ENCODE results near the gene AGFG2. TPM values are rescaled to one million over a fixed set of nuclear protein-coding genes. Genes with fewer than 3 reads are reported as not detected.
A peak's percentile ranks its signal among the peaks of the same experiment; 100 is the strongest.
"Not testable (repeated sequence)": the region's sequence is repeated elsewhere in the genome, so short reads cannot be mapped to it uniquely, and the experiment has no call there.

Gene AGFG2
- total and polyA plus RNA-seq, 12 donors, result 14.0 to 175 (median 107) TPM

GRCh38 chr7:100491192-100491578 lies 47.8 kb upstream of the AGFG2 start:
- H3K4me3 ChIP-seq, result no peak overlapping the region
- no peaks in the 10 kb centered on the region for H3K9me3 ChIP-seq (replicated peaks in 1 of 3)
- DNase-seq, result no peak
- intact Hi-C loops (cut with DNase I), result no loop called here
- H3K36me3 ChIP-seq (replicated peaks in 1 of 2), result no peaks in the 10 kb centered on the region
- no peaks in the 10 kb centered on the region for H3K27me3 ChIP-seq
- no peak for TF ChIP-seq POLR2A (IDR thresholded peaks at IDR 0.05)
- no peak for TF ChIP-seq CTCF (IDR thresholded peaks at IDR 0.05)
- no peak overlapping the region for H3K27ac ChIP-seq
- peaks cover 0 to 4% of the 10 kb centered on the region in 2 donors for H3K4me1 ChIP-seq (replicated peaks in 1 of 2)
- WGBS, 4 donors, result 88 to 97% (median 96%) methylated on average over 5 of the region's 5 CpGs

GRCh38 chr7:100492738-100493475 lies 46.1 kb upstream of the AGFG2 start:
- intact Hi-C loops (cut with DNase I), result no loop called here
- Histone ChIP-seq H3K9me3 (replicated peaks in 1 of 3) (no peaks in the 10 kb centered on the region), H3K4me3 (peak overlapping the region in 1 of 4 donors; percentile 50), H3K27me3 (no peaks in the 10 kb centered on the region), H3K4me1 (replicated peaks in 1 of 2) (peaks cover 0 to 4% of the 10 kb centered on the region in 2 donors), H3K27ac (no peak overlapping the region), H3K36me3 (replicated peaks in 1 of 2) (no peaks in the 10 kb centered on the region)
- TF ChIP-seq POLR2A (IDR thresholded peaks at IDR 0.05) (no peak), CTCF (IDR thresholded peaks at IDR 0.05) (no peak)
- 88 to 91% (median 90%) methylated on average over 4 to 5 of the region's 5 CpGs for WGBS, 4 donors
- no peak for DNase-seq

- WGBS, 4 donors, result 45 to 52% (median 47%) methylated on average over 18 to 56 of the region's 56 CpGs
- TF ChIP-seq CTCF (IDR thresholded peaks at IDR 0.05), result no peak
- TF ChIP-seq POLR2A (IDR thresholded peaks at IDR 0.05), result no peak
- peak overlapping the region in 2 of 4 donors; percentile 8 to 50 for H3K4me3 ChIP-seq
- intact Hi-C loops (cut with DNase I), result no loop called here
- H3K4me1 ChIP-seq (replicated peaks in 1 of 2), result peaks cover 0 to 4% of the 10 kb centered on the region in 2 donors
- peak overlapping the region in 2 of 5 donors; percentile 8 to 16 for H3K27ac ChIP-seq
- H3K36me3 ChIP-seq (replicated peaks in 1 of 2), result no peaks in the 10 kb centered on the region
- DNase-seq, result peak in 1 of 7 donors; percentile 39
- no peaks in the 10 kb centered on the region for H3K9me3 ChIP-seq (replicated peaks in 1 of 3)
- no peaks in the 10 kb centered on the region for H3K27me3 ChIP-seq
Observed at GRCh38 chr7:100493476-100494264, 45.3 kb upstream of the AGFG2 start.

- Histone ChIP-seq H3K9me3 (replicated peaks in 1 of 3) (no peaks in the 10 kb centered on the region), H3K4me3 (no peak overlapping the region), H3K36me3 (replicated peaks in 1 of 2) (no peaks in the 10 kb centered on the region), H3K27me3 (no peaks in the 10 kb centered on the region), H3K4me1 (replicated peaks in 1 of 2) (no peaks in the 10 kb centered on the region), H3K27ac (no peak overlapping the region)
- TF ChIP-seq CTCF (IDR thresholded peaks at IDR 0.05), result no peak
- TF ChIP-seq POLR2A (IDR thresholded peaks at IDR 0.05), result no peak
- DNase-seq, result no peak
- intact Hi-C loops (cut with DNase I), result no loop called here
- WGBS, 4 donors, result 70 to 75% (median 73%) methylated on average over 6 of the region's 6 CpGs
Observed at GRCh38 chr7:100496509-100496908, 42.5 kb upstream of the AGFG2 start.

GRCh38 chr7:100500743-100501142 lies 38.3 kb upstream of the AGFG2 start:
- H3K36me3 ChIP-seq (replicated peaks in 1 of 2); H3K27ac ChIP-seq; H3K4me1 ChIP-seq (replicated peaks in 1 of 2); H3K9me3 ChIP-seq (replicated peaks in 1 of 3); DNase-seq; intact Hi-C loops (cut with DNase I); H3K27me3 ChIP-seq; H3K4me3 ChIP-seq: not testable (repeated sequence)
- 84 to 95% (median 89%) methylated on average over 2 of the region's 2 CpGs for WGBS, 4 donors

GRCh38 chr7:100504031-100504430 lies 35.0 kb upstream of the AGFG2 start:
- not testable (repeated sequence) for H3K27ac ChIP-seq, DNase-seq
- WGBS, 4 donors, result 91 to 98% (median 94%) methylated on average over 3 of the region's 3 CpGs

More at GRCh38 chr7:100504031-100504430, 35.0 kb upstream of the AGFG2 start:
- intact Hi-C loops (cut with DNase I); H3K27me3 ChIP-seq; H3K4me1 ChIP-seq (replicated peaks in 1 of 2); H3K36me3 ChIP-seq (replicated peaks in 1 of 2); H3K4me3 ChIP-seq; H3K9me3 ChIP-seq (replicated peaks in 1 of 3): not testable (repeated sequence)

Data from adrenal gland (tissue), 12 donors.